A673 (cell line): ENCODE data around the gene RGP1. TPM values are rescaled to one million over a fixed set of nuclear protein-coding genes. Genes with fewer than 3 reads are reported as not detected.

Experiments used
- BruUV-seq: library from RNA; stranded (reverse); fragments of 400-500 nt; replicated peaks from 2 replicates; lab custom pipeline; 2021; lab: Mats Ljungman, UMichigan
- CTCF ChIA-PET: fragments of 300-600 bp; sonication (Branson Sonifier 250); formaldehyde crosslinking; loops from one replicate; lab custom pipeline; 2022; ENCODE audit warnings: antibody characterized with exemption; lab: Charles Lee
- POLR2A ChIA-PET: fragments of 300-600 bp; sonication (Branson Sonifier 250); formaldehyde crosslinking; loops from one replicate; lab custom pipeline; 2022; ENCODE audit warnings: antibody characterized with exemption; ENCODE audit not compliant: low non-redundant PET; lab: Charles Lee
- DNase-seq: peaks from one replicate; pipeline ENCODE4 v3.0.0-alpha.2; 2015; ENCODE audit warnings: low spot score
- H3K27ac ChIP-seq: fragments of 200-600 bp; sonication (generic); 2 replicates; pipeline ENCODE4 v1.5.1; 2016; ENCODE audit warnings: mixed run types, low read depth, mild to moderate bottlenecking, mixed read lengths, antibody characterized with exemption, low read length; ENCODE audit not compliant: poor library complexity, severe bottlenecking
- H3K27me3 ChIP-seq: fragments of 200-600 bp; sonication (generic); replicated peaks from 2 replicates; pipeline ENCODE4 v1.6.1; 2017; ENCODE audit warnings: mixed run types, low read depth, mild to moderate bottlenecking, mixed read lengths, antibody characterized with exemption, low read length; ENCODE audit not compliant: insufficient read depth, poor library complexity
- H3K36me3 ChIP-seq: fragments of 200-600 bp; sonication (generic); 2 replicates; pipeline ENCODE4 v1.6.1; 2016; ENCODE audit warnings: mixed run types, mild to moderate bottlenecking, mixed read lengths, antibody characterized with exemption, low read length; ENCODE audit not compliant: insufficient read depth, poor library complexity, severe bottlenecking
- H3K4me1 ChIP-seq: fragments of 200-600 bp; sonication (generic); 2 replicates; pipeline ENCODE4 v1.6.1; 2017; ENCODE audit warnings: mixed run types, mild to moderate bottlenecking, mixed read lengths, antibody characterized with exemption, low read length; ENCODE audit not compliant: insufficient read depth, poor library complexity, severe bottlenecking
- H3K4me3 ChIP-seq: fragments of 200-600 bp; sonication (generic); 2 replicates; pipeline ENCODE4 v1.5.1; 2016; ENCODE audit warnings: low read depth, mixed run types, mild to moderate bottlenecking, mixed read lengths, low read length; ENCODE audit not compliant: poor library complexity, severe bottlenecking
- H3K9me3 ChIP-seq: fragments of 200-600 bp; sonication (generic); 2 replicates; pipeline ENCODE4 v1.6.1; 2016; ENCODE audit warnings: mixed run types, low read depth, mild to moderate bottlenecking, mixed read lengths, antibody characterized with exemption, low read length; ENCODE audit not compliant: poor library complexity, severe bottlenecking
- CTCF ChIP-seq: fragments of 300-800, 200-600 bp; sonication (generic); conservative IDR thresholded peaks from 2 replicates; pipeline ENCODE4 v1.5.1; 2017; ENCODE audit warnings: low read depth, mild to moderate bottlenecking, antibody characterized with exemption, low read length, moderate library complexity, mixed read lengths
- EZH2 ChIP-seq: fragments of 200-600 bp; sonication (generic); IDR thresholded peaks from 2 replicates; pipeline ENCODE4 v1.6.1; 2017; ENCODE audit warnings: borderline replicate concordance, low read depth, mild to moderate bottlenecking, mixed read lengths, antibody characterized with exemption, low read length; ENCODE audit not compliant: poor library complexity, severe bottlenecking
- intact Hi-C: fragments of 100-400 bp; cut with micrococcal nuclease; formaldehyde crosslinking; loops from one replicate; pipeline ENCODE4 v1.10.0; 2022; ENCODE audit not compliant: unreplicated experiment
- total RNA-seq: library from RNA; stranded (reverse); gene quantifications from 2 replicates; pipeline ENCODE4 v1.2.3, GENCODE V29; 2021

Gene RGP1
- total RNA-seq, 1 experiment from 2014 or later, result 21.9 TPM

GRCh38 chr9:35743452-35743851 is 5.6 kb upstream of the RGP1 start:
- intact Hi-C loops, result no loop called here
- Histone ChIP-seq H3K27me3 (no peaks in the 10 kb centered on the region), H3K4me1 (peaks cover 17% of the 10 kb centered on the region), H3K27ac (no peak overlapping the region), H3K4me3 (no peak overlapping the region), H3K36me3 (peaks cover 50% of the 10 kb centered on the region), H3K9me3 (no peaks in the 10 kb centered on the region)
- no peak for DNase-seq
- no TSS peak for BruUV-seq
- TF ChIP-seq CTCF, result no peak
- no peak for TF ChIP-seq EZH2
- ChIA-PET CTCF (no interaction called here), POLR2A (no interaction called here)

- Histone ChIP-seq H3K4me1 (peaks cover 17% of the 10 kb centered on the region), H3K36me3 (peaks cover 45% of the 10 kb centered on the region), H3K4me3 (no peak overlapping the region), H3K27ac (no peak overlapping the region), H3K27me3 (no peaks in the 10 kb centered on the region), H3K9me3 (no peaks in the 10 kb centered on the region)
- DNase-seq, result no peak
- no TSS peak for BruUV-seq
- TF ChIP-seq CTCF, result no peak
- POLR2A ChIA-PET, result no interaction called here
- intact Hi-C loops, result no loop called here
- CTCF ChIA-PET, result no interaction called here
Measured at GRCh38 chr9:35743880-35744518, 5.1 kb upstream of the RGP1 start.

- intact Hi-C loops, result no loop called here
Measured at GRCh38 chr9:35745569-35745968, 3.5 kb upstream of the RGP1 start.

More at GRCh38 chr9:35745569-35745968, 3.5 kb upstream of the RGP1 start:
- ChIA-PET POLR2A (no interaction called here), CTCF (interaction anchor here (0.6 kb wide), 1 partner anchor 10 kb away, joined by 5 read pairs; no protein-coding TSS in a partner anchor)
- DNase-seq, result no peak
- BruUV-seq, result no TSS peak
- H3K4me1 ChIP-seq, result peaks cover 21% of the 10 kb centered on the region
- peaks cover 30% of the 10 kb centered on the region for H3K36me3 ChIP-seq
- no peak overlapping the region for H3K27ac ChIP-seq
- TF ChIP-seq CTCF, result no peak
- TF ChIP-seq EZH2, result no peak
- H3K4me3 ChIP-seq, result peak overlapping the region; percentile 96
- H3K9me3 ChIP-seq, result no peaks in the 10 kb centered on the region
- no peaks in the 10 kb centered on the region for H3K27me3 ChIP-seq
